Muscle layer of duodenum (tissue), 2 donors: ENCODE data around the gene AURKAIP1.

ENCODE experiments used
- H3K27ac ChIP-seq: one replicate; pipeline ENCODE4 v1.7.0; 2013; ENCODE audit warnings: mild to moderate bottlenecking, low read length
- H3K27me3 ChIP-seq: one replicate; pipeline ENCODE4 v1.7.0; 2013; ENCODE audit warnings: low read depth, mild to moderate bottlenecking, control low read depth, low read length
- H3K36me3 ChIP-seq, 2 donors: one replicate each; pipeline ENCODE4 v1.7.0; 2013; ENCODE audit warnings: low read length in 2 of 2, control low read depth in 1 of 2, mild to moderate bottlenecking in 1 of 2; ENCODE audit not compliant: insufficient read depth in 2 of 2, control insufficient read depth in 1 of 2
- H3K4me1 ChIP-seq, 2 donors: one replicate each; pipeline ENCODE4 v1.7.0; 2013; ENCODE audit warnings: low read length in 2 of 2, mild to moderate bottlenecking in 2 of 2, control low read depth in 1 of 2, moderate library complexity in 1 of 2; ENCODE audit not compliant: insufficient read depth in 2 of 2, control insufficient read depth in 1 of 2
- H3K4me3 ChIP-seq, 2 donors: one replicate each; pipeline ENCODE4 v1.7.0; 2013; ENCODE audit warnings: low read length in 2 of 2, low read depth in 1 of 2, mild to moderate bottlenecking in 1 of 2
- H3K9me3 ChIP-seq, 2 donors: one replicate each; pipeline ENCODE4 v1.7.0; 2013; ENCODE audit warnings: low read length in 2 of 2, control low read depth in 1 of 2, mild to moderate bottlenecking in 1 of 2; ENCODE audit not compliant: control insufficient read depth in 1 of 2
- donor health status: healthy.

The AURKAIP1 gene

DNA sequence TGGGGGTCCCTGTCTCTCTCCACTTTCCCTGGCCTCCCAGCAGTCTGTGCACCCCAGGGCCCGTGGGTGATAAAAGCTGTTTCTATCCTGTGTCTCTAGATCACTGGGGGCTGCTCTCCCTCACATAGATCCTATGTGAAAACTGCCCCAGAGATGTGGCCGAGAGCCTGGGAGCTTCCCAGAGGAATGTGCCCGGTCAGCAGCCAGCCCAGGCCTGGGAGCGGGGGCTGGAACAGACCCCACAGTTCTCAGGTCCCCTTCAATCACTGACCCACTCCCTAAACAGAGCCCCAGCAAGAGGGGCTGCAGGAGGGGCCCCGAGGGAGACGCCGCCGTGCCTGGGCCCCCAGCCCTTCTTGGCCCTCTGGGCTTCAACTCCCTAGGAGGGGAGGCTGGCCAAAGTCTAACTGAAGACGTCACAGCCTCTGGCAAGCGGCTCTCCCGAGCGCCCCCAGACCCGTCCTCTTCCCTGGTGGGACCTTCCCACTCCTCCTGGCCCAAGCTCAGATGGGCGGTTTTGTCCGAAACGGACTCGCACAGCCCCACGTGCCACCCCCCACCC is 17.1 kb downstream of the AURKAIP1 start:
- Histone ChIP-seq H3K4me1 (peaks cover 6 to 65% of the 10 kb centered on the region in 2 donors), H3K27ac (peak overlapping the region; percentile 51), H3K4me3 (peak overlapping the region; percentile 56 to 72)

DNA sequence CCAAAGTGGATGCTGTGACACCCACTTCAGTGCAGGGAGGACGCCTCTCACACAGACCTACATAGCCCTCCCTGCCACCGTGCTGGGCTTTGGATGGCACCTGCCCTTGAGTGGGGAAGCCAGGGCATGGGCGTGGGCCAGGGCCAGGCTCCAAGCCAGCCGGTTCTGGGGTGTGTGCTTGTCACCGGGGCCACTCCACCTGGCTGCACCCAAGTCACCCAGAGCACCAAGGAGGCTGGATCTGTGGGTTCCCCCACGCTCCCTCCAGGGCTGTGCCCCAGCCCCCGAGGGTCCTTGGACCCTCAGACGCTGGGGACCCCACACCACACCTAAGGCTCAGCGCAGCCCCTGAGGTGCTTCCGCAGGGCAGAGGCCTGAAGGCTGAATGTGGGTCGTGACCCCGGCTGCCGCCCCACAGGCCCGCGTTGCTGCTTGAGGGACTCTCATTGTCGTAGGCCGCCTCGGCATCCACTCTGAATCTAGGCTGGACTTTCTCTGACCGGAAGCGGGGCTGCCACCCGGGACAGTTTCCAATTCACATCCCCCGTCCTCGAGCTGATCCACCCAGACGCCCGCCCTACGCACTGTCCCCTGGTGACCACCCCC is 18.1 kb downstream of the AURKAIP1 start:
- peak overlapping the region; percentile 56 to 72 for H3K4me3 ChIP-seq
- H3K36me3 ChIP-seq = peaks cover 0 to 9% of the 10 kb centered on the region in 2 donors
- H3K4me1 ChIP-seq = peaks cover 6 to 76% of the 10 kb centered on the region in 2 donors
- H3K27me3 ChIP-seq = peaks cover 7% of the 10 kb centered on the region
- H3K9me3 ChIP-seq = no peaks in the 10 kb centered on the region
- H3K27ac ChIP-seq = no peak overlapping the region

More for the DNA sequence above, 17.1 kb downstream of the AURKAIP1 start:
- peaks cover 1% of the 10 kb centered on the region for H3K27me3 ChIP-seq
- H3K9me3 ChIP-seq = no peaks in the 10 kb centered on the region
- H3K36me3 ChIP-seq = peaks cover 0 to 9% of the 10 kb centered on the region in 2 donors

DNA sequence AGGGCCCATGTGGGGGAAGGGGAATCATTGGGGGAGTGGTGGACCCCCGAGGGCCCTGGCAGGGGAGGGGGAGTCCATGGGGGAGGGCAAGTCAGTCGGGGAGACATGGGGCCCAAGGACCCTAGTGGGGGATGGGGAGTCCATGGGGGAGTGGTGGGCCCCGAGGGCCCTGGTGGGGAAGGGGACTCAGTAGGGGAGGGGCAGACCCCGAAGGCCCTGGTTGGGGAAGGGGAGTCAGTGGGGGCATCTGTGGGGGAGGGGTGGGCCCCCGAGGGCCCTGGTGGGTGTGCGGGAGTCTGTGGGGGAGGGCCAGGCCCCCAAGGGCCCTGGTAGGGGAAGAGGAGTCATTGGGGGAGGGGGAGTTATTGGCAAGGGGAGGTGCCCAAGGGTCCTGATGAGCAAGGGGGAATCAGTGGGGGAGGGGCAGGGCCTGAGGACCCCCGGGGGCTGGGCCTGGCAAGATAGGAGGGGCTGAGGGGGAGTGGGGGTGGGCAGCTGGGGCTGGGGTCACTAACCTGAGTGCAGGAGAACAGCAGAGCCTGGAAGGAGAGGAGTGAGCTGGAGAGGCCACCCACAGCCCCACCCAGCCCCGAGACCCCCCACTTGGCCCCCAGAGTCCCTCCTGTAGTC is 18.7 kb downstream of the AURKAIP1 start:
- Histone ChIP-seq H3K4me1 (peaks cover 6 to 78% of the 10 kb centered on the region in 2 donors), H3K27ac (no peak overlapping the region), H3K36me3 (peaks cover 0 to 9% of the 10 kb centered on the region in 2 donors), H3K9me3 (no peaks in the 10 kb centered on the region), H3K27me3 (peaks cover 7% of the 10 kb centered on the region), H3K4me3 (peak overlapping the region; percentile 56 to 72)

DNA sequence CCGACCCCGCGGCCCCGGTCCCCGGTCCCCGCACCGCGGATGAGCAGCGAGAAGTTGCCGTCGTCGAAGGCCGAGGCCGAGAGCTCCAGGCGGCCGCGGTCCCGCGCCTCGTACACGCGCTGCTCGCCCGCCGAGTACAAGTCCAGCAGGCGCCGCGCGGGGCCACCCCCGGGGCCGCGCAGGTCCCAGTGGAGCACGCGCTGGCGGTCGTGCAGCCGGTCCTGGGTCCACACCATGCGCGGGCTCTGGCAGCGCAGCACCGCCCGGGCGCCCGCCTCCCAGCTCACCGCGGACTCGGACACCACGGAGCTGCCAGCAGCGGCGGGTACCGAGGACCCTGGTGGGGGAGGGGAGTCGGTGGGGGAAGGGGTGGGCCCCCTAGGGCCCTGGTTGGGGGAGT is 19.6 kb downstream of the AURKAIP1 start:
- Histone ChIP-seq H3K27ac (no peak overlapping the region), H3K4me1 (peaks cover 0 to 72% of the 10 kb centered on the region in 2 donors)

DNA sequence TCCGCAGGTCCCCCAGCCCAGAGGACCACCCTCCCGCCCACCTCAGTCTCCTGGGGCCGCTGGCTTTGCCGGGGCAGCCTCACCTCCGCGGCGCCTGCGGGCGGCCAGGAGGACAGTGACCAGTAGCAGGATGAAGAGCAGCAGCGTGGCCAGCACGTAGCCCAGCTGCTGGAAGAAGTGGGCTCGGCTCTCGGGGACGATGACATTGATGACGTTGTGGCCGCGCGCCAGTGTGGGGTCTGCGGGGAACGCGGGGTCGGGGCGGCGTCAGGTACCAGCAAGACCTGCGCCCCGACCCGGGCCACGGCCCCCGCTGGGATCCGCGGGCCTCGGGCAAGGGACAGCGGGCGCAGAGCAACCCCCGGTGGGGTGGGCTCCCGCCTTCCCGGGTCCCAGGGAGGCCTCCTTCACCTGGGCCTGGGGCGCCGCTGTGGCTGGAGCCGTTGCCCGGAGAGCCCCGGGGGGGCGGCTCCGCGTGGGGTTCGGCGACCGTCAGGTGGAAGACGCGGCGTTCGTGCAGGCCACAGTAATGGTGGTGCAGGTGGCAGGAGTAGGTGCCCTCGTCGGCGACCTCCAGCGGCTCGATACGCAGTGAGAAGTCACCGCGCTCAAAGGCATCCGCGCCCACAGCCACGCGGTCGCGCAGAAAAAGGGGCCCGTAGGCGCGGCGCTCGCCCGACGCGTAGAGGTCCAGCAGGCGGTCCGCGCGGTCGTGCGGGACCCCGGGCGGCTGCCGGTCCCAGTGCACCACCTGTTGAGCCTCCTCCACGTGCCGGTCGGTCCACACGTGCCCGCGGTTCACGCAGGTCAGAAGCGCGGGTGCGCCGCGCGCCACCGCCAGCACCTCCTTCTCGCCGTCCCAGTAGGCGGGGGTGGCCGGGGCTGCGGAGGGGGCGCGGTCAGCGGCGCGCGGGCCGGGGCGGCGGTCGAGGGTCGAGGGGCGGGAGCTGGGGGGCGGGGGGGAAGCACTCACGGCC is 20.4 kb downstream of the AURKAIP1 start:
- Histone ChIP-seq H3K9me3 (no peaks in the 10 kb centered on the region), H3K4me1 (peaks cover 0 to 65% of the 10 kb centered on the region in 2 donors), H3K27me3 (peaks cover 7% of the 10 kb centered on the region), H3K27ac (no peak overlapping the region), H3K36me3 (peaks cover 0 to 9% of the 10 kb centered on the region in 2 donors), H3K4me3 (no peak overlapping the region)

More for the DNA sequence above, 19.6 kb downstream of the AURKAIP1 start:
- H3K27me3 ChIP-seq = peaks cover 7% of the 10 kb centered on the region
- peaks cover 0 to 9% of the 10 kb centered on the region in 2 donors for H3K36me3 ChIP-seq
- peak overlapping the region in 1 of 2 donors; percentile 40 for H3K4me3 ChIP-seq
- H3K9me3 ChIP-seq = no peaks in the 10 kb centered on the region

DNA sequence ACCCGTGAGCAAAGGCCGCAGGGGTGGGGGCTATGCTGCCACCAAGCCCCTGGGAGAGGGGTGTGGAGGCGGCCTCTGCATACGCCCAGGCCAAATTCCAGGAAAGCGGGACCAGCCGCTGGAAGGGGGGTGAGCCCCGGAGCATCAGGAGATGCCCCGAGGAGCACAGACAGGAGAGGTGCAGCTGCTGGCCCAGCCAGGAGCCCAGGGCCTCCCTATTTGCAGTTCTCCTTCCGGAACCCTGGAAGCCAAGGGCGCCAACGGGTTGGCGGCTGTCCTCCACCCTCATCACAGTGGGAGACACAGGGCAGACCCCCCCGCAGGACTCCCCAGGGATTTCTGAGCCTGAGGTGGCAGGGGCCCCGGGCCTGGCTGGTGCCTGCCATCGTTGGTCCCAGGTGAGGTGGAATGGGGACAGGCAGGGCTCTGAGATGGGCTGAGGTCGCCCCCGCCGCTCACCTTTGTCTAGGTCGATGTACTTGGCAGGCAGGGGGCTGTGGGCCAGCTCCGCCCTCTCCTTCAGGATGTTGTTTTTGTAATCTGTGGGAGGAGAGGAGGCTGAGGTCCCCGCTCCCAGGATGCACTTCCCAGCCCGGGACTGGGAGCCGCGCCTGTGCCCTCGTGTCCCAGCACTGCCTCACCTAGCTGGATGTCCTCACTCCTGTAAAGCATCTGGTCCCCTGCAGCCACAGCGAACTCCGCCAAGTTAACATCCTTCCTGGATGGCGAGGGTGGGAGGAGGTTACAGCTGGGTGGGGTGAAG is 21.4 kb downstream of the AURKAIP1 start:
- H3K9me3 ChIP-seq = no peaks in the 10 kb centered on the region
- H3K27me3 ChIP-seq = peaks cover 7% of the 10 kb centered on the region
- no peak overlapping the region for H3K4me3 ChIP-seq
- peaks cover 0 to 9% of the 10 kb centered on the region in 2 donors for H3K36me3 ChIP-seq
- H3K27ac ChIP-seq = no peak overlapping the region
- H3K4me1 ChIP-seq = peaks cover 0 to 57% of the 10 kb centered on the region in 2 donors

DNA sequence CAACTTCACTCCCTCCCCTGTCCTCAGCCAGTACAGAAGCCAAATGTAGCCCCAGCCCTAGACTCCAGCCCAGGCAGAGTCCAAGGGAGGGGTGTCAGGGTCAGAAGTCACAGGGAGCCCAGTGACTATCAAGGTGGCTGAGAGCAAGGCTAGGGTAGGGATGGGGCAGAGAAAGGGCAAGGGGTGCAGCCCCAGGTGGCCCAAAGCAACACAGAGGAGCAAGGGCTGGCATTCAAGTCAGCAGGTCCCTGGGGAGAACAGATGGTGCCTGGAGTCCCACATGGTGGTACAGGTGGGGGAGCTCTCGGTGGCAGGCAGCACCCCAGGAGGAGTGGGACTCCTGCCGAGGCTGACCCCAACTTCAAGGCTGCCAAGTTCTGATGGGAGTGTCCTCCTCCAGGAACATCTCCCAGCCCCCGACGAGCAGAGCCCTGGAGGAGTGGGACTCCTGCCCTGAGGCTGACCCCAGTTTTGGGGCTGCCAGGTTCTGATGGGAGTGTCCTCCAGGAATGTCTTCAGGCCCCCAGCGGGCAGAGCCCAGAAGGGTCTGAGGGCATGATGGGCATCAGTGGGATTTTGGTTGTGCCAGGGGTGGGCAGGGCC is 22.1 kb downstream of the AURKAIP1 start:
- H3K27ac ChIP-seq = no peak overlapping the region
- H3K36me3 ChIP-seq = peaks cover 0 to 9% of the 10 kb centered on the region in 2 donors
- peaks cover 7% of the 10 kb centered on the region for H3K27me3 ChIP-seq
- H3K4me3 ChIP-seq = no peak overlapping the region
- H3K9me3 ChIP-seq = no peaks in the 10 kb centered on the region
- peaks cover 0 to 60% of the 10 kb centered on the region in 2 donors for H3K4me1 ChIP-seq

DNA sequence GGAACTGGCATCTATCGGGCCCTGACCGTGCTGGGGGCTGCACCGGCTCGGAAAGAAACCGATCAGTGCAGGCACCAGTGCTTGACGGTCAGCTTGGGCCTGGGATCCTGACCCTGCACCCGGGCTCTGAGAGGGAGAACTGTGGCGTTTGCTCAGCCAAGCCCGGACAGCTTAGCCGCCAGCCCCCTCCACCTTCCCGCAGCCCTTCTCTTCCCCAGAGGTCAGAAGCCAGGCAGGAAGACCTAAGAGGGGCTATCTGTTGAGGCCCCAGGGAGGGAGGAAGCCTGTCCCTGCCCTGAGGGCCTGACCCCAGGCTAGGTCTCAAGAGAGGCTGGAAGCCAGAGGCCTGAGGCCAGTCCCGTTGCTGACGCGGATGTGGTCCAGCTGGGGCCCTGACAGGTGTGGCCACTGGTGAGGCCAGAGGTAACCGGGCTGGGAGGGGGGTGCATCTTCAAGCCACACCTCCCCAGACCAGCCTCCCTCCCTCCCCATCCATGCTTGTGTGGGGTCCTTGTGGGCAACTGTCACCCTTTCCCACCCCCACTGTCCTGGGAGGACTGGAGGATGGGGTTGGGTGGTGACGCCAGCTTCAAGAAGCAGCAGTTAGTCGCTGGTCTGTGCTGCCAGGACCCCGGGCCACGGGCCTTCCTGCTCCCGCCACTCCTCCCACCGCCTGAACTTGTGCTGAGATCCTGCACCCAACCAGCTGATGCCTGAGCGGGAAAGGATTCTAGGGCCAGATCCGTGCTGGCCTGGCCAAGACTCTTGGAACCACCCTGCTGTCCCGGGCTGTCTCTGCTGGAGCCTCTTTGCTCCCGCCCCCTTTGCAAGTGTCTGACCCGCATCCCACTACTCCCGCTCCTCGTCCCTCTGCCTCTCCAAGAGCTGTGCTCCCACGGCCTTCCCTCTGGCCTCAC is 23.2 kb downstream of the AURKAIP1 start:
- peaks cover 0 to 9% of the 10 kb centered on the region in 2 donors for H3K36me3 ChIP-seq

DNA sequence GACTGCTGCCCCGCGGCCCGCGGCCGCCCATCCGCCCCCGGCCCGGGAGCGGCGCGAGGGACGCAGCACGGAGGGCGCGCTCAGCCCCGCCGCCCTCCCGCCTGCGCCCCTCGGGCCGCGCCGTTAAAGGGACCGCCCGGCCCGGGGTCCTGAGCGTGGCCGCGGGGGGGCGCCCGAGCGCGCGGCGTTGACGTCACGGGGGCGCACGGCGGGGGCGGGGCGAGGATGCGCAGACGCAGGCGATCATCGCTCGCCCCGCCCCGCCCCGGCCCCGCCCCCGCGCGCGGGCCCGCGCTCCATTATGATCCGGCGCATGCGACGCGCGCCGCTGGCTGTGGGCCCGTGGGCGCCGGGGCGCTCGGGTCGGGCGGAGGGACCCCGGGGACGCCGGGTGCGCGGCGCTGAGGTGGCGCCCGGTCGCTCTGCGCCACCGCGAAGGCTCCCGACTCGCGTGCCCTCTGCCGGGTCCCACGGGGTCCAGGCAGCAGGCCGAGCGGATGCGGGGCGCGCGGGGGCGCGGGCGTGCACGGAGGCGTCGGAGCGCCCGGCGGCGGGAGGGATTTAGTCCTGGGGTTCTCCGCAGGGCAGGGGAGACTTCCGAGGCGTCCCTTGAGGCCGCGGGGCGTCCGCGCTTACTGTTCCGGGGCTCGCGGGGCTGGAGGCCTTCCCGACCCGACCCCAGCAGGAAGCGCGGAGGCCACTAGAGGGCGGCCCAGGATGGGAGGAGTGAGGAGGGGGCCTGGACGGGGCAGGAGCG is 25.6 kb downstream of the AURKAIP1 start, which contains the start of gene DVL1:
Gene DVL1 (minus strand): TSS at position 163 of the 757 bp plus-strand sequence. CDS start 353 bp downstream, outside the sequence.
- Histone ChIP-seq H3K9me3 (no peaks in the 10 kb centered on the region), H3K27ac (peak within 1 kb of the TSS; percentile 51), H3K4me3 (peak within 1 kb of the TSS; percentile 61 to 73), H3K27me3 (peaks cover 7% of the 10 kb centered on the region), H3K4me1 (peaks cover 9 to 72% of the 10 kb centered on the region in 2 donors), H3K36me3 (peaks cover 0 to 8% of the 10 kb centered on the region in 2 donors)

More for the DNA sequence above, 23.2 kb downstream of the AURKAIP1 start:
- H3K27me3 ChIP-seq = peaks cover 7% of the 10 kb centered on the region
- H3K27ac ChIP-seq = no peak overlapping the region
- peak overlapping the region in 1 of 2 donors; percentile 24 for H3K4me3 ChIP-seq
- peaks cover 7 to 68% of the 10 kb centered on the region in 2 donors for H3K4me1 ChIP-seq
- no peaks in the 10 kb centered on the region for H3K9me3 ChIP-seq
